ENCODE measurements around the gene APOL5.
"Not testable (repeated sequence)": the region's sequence is repeated elsewhere in the genome, so short reads cannot be mapped to it uniquely, and the experiment has no call there.

Gene APOL5

GRCh38 chr22:35712672-35713071, 5.0 kb upstream of the APOL5 start:
- no peak for DNase-seq

GRCh38 chr22:35719212-35719875, 1.7 kb downstream of the APOL5 start:
- DNase-seq = no peak

GRCh38 chr22:35721960-35722359, 4.3 kb downstream of the APOL5 start:
- no peak for DNase-seq

- DNase-seq = no peak
Observed at GRCh38 chr22:35725521-35725920, 7.8 kb downstream of the APOL5 start.

- DNase-seq = no peak
Observed at GRCh38 chr22:35726398-35726797, 8.7 kb downstream of the APOL5 start.

- peak; percentile 25 for DNase-seq
Observed at GRCh38 chr22:35726933-35727332, 9.3 kb downstream of the APOL5 start.

- no peak for DNase-seq
Observed at GRCh38 chr22:35727436-35727835, 9.8 kb downstream of the APOL5 start.

- peak; percentile 58 for DNase-seq
Observed at GRCh38 chr22:35728639-35729308, 11.1 kb downstream of the APOL5 start.

GRCh38 chr22:35729309-35729698, 11.6 kb downstream of the APOL5 start:
- no peak for DNase-seq

- no peak for DNase-seq
Observed at GRCh38 chr22:35731321-35731720, 13.6 kb downstream of the APOL5 start.

GRCh38 chr22:35732116-35732515, 14.4 kb downstream of the APOL5 start:
- DNase-seq = no peak

GRCh38 chr22:35733036-35733435, 15.4 kb downstream of the APOL5 start:
- DNase-seq = no peak

- no peak for DNase-seq
Observed at GRCh38 chr22:35733791-35734516, 16.3 kb downstream of the APOL5 start.

- no peak for DNase-seq
Observed at GRCh38 chr22:35734517-35734827, 16.8 kb downstream of the APOL5 start.

- DNase-seq = no peak
Observed at GRCh38 chr22:35735542-35735941, 17.9 kb downstream of the APOL5 start.

GRCh38 chr22:35736166-35736565, 18.5 kb downstream of the APOL5 start:
- DNase-seq = no peak

GRCh38 chr22:35736701-35737100, 19.0 kb downstream of the APOL5 start:
- no peak for DNase-seq

GRCh38 chr22:35737886-35738285, 20.2 kb downstream of the APOL5 start:
- DNase-seq = not testable (repeated sequence)

- no peak for DNase-seq
Observed at GRCh38 chr22:35739076-35739930, 21.6 kb downstream of the APOL5 start.

GRCh38 chr22:35739931-35740380, 22.3 kb downstream of the APOL5 start:
- DNase-seq = no peak

GRCh38 chr22:35740616-35741015, 22.9 kb downstream of the APOL5 start:
- DNase-seq = no peak

GRCh38 chr22:35742342-35743100, 24.8 kb downstream of the APOL5 start:
- no peak for DNase-seq
